HUES6 (cell line): ENCODE results near the gene AFAP1.

ENCODE experiments used
- H3K27ac ChIP-seq: 2 replicates; pipeline ENCODE4 v1.7.0; 2013; ENCODE audit warnings: low read depth, mild to moderate bottlenecking, low read length, inconsistent platforms
- H3K27me3 ChIP-seq: 2 replicates; pipeline ENCODE4 v1.6.1; 2013; ENCODE audit warnings: low read length; ENCODE audit not compliant: control insufficient read depth, insufficient read depth
- H3K36me3 ChIP-seq: 2 replicates; pipeline ENCODE4 v1.6.1; 2013; ENCODE audit warnings: low read length; ENCODE audit not compliant: control insufficient read depth, insufficient read depth
- H3K4me1 ChIP-seq: 2 replicates; pipeline ENCODE4 v1.6.1; 2013; ENCODE audit warnings: low read length; ENCODE audit not compliant: control insufficient read depth, insufficient read depth
- H3K4me3 ChIP-seq: 2 replicates; pipeline ENCODE4 v1.5.1; 2013; ENCODE audit warnings: low read depth, low read length
- H3K9ac ChIP-seq: one replicate; pipeline ENCODE4 v1.6.1; 2013; ENCODE audit warnings: mild to moderate bottlenecking, low read length
- H3K9me3 ChIP-seq: 2 replicates; pipeline ENCODE4 v1.6.1; 2013; ENCODE audit warnings: low read depth, low read length; ENCODE audit not compliant: control insufficient read depth, insufficient read depth

The AFAP1 gene

DNA sequence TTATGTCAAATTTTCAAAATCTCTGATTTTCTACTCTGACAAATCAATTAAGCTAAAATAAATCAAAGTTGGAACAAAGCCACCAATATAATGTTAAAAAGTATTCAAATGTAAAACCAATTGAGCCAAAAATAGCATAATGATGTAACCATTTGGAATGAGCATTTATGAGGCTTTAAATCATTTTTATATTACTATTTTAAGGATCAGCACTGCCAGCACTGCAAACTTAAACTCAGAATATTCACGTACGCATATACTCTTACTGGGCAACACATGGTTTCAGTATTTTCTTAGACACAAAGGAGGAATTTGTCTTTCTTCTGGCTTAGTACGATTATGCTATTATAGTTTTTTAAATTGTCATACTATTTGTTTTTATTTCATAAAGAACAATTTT, 52.2 kb downstream of the AFAP1 start:
- no peak overlapping the region for H3K9ac ChIP-seq
- no peaks in the 10 kb centered on the region for H3K36me3 ChIP-seq
- peaks cover 21% of the 10 kb centered on the region for H3K4me1 ChIP-seq
- peaks cover 9% of the 10 kb centered on the region; the same call in 1 of the 2 replicates for H3K9me3 ChIP-seq
- H3K4me3 ChIP-seq, result no peak overlapping the region
- no peaks in the 10 kb centered on the region for H3K27me3 ChIP-seq
- no peak overlapping the region for H3K27ac ChIP-seq

- peaks cover 13% of the 10 kb centered on the region for H3K4me1 ChIP-seq
- H3K27ac ChIP-seq, result no peak overlapping the region
- H3K27me3 ChIP-seq, result no peaks in the 10 kb centered on the region
Observed at GRCh38 chr4:7886007-7886973, 53.4 kb downstream of the AFAP1 start.

DNA sequence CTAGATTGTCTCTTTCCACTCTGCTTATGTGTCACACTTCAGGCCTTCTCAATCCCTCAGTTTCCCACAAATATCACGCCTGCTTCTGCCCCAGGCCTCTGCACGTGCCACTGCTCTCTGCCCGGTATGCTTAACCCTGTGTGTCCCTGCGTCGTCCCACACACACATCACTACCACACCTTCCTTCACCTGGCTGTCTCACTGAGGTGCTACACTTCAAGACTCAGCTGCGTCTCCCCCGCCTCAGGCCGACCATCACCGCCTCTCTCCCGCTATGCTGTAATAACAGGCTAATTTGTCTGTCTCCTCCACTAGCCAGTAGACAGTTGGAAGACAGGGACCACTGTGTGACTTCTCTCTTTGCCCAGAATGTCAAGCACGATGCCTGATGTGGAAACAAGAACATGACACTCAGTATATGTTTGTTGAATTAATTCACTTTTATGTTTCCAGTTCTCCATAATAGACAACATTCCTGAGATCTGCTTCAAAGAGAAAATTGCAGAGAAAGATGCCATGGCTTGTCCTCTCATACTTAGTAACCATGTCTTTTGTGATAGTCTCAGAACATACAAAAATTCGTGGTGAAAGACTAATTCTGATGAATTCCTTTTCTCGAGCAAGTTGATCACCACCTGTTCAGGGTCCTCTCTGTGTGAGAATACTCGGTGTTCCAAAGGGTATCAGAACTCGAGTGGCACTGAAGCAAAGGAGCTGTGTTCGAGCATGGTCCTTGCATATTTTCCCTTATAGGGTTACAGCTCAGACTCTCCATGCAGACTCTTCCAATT, 54.2 kb downstream of the AFAP1 start:
- Histone ChIP-seq H3K4me3 (no peak overlapping the region), H3K36me3 (no peaks in the 10 kb centered on the region), H3K27ac (no peak overlapping the region), H3K9me3 (peaks cover 9% of the 10 kb centered on the region; the same call in 1 of the 2 replicates), H3K9ac (no peak overlapping the region), H3K4me1 (peaks cover 13% of the 10 kb centered on the region), H3K27me3 (no peaks in the 10 kb centered on the region)

More at GRCh38 chr4:7886007-7886973, 53.4 kb downstream of the AFAP1 start:
- Histone ChIP-seq H3K36me3 (no peaks in the 10 kb centered on the region), H3K9me3 (peaks cover 9% of the 10 kb centered on the region; the same call in 1 of the 2 replicates), H3K4me3 (no peak overlapping the region), H3K9ac (no peak overlapping the region)

- H3K4me1 ChIP-seq, result peaks cover 29% of the 10 kb centered on the region
- H3K9ac ChIP-seq, result no peak overlapping the region
- no peaks in the 10 kb centered on the region for H3K36me3 ChIP-seq
- no peaks in the 10 kb centered on the region for H3K9me3 ChIP-seq
- no peaks in the 10 kb centered on the region for H3K27me3 ChIP-seq
- no peak overlapping the region for H3K27ac ChIP-seq
- H3K4me3 ChIP-seq, result no peak overlapping the region
Observed at GRCh38 chr4:7880683-7881082, 59.0 kb downstream of the AFAP1 start.

DNA sequence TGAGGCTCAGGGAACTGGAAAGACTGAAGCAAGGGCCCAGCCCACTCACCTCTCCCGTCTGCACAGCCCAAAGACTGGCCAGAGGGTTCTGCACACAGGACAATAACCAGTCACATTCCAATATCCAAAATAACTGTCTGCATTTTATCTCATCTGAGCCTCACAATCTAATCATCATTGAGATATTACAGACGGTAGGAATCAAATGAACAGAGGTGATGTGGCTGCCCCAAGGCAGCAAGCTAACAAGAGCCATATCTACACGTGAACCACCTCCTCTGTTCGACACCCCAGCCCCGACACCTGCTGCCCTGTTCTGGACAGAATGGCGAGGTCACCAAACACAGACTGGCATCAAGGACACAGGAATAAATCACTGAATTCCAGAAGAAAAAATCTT, 60.5 kb downstream of the AFAP1 start:
- no peaks in the 10 kb centered on the region for H3K27me3 ChIP-seq
- no peak overlapping the region for H3K9ac ChIP-seq
- H3K4me3 ChIP-seq, result no peak overlapping the region
- H3K27ac ChIP-seq, result no peak overlapping the region
- H3K9me3 ChIP-seq, result peaks cover under 1% of the 10 kb centered on the region; the same call in 1 of the 2 replicates
- no peaks in the 10 kb centered on the region; the same call in 1 of the 2 replicates for H3K36me3 ChIP-seq
- peaks cover 28% of the 10 kb centered on the region for H3K4me1 ChIP-seq

- Histone ChIP-seq H3K4me1 (peaks cover 28% of the 10 kb centered on the region), H3K9ac (no peak overlapping the region), H3K4me3 (no peak overlapping the region), H3K27me3 (no peaks in the 10 kb centered on the region), H3K36me3 (no peaks in the 10 kb centered on the region; the same call in 1 of the 2 replicates), H3K27ac (no peak overlapping the region), H3K9me3 (peaks cover 6% of the 10 kb centered on the region; the same call in 1 of the 2 replicates)
Observed at GRCh38 chr4:7878323-7878722, 61.3 kb downstream of the AFAP1 start.

DNA sequence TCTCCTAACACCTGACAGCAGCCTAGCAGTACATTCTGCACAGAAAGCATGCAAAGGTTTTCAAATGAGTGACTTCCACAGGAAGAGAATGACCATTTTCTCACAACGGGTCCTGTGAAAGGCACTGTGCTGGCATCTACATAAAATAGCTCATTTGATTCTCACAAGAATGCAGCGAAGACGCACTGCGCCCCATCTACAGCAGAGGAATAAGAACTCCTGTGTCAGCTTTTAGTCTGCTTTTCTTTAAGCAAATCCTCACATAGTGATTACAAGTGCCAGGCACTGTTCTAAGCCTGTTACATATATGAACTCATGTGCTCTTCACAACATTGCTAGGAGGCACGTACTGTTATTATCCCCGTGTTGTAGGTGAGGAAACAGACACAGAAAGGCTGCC, 62.5 kb downstream of the AFAP1 start:
- Histone ChIP-seq H3K27ac (no peak overlapping the region), H3K9me3 (peaks cover 6% of the 10 kb centered on the region; the same call in 1 of the 2 replicates), H3K9ac (no peak overlapping the region), H3K4me3 (no peak overlapping the region), H3K36me3 (peaks cover 2% of the 10 kb centered on the region; the same call in 1 of the 2 replicates), H3K27me3 (no peaks in the 10 kb centered on the region), H3K4me1 (peaks cover 28% of the 10 kb centered on the region)

- Histone ChIP-seq H3K4me1 (peaks cover 28% of the 10 kb centered on the region), H3K9me3 (peaks cover 9% of the 10 kb centered on the region), H3K4me3 (no peak overlapping the region), H3K36me3 (peaks cover 11% of the 10 kb centered on the region), H3K27ac (no peak overlapping the region), H3K9ac (no peak overlapping the region), H3K27me3 (no peaks in the 10 kb centered on the region)
Observed at GRCh38 chr4:7876201-7876875, 63.3 kb downstream of the AFAP1 start.

DNA sequence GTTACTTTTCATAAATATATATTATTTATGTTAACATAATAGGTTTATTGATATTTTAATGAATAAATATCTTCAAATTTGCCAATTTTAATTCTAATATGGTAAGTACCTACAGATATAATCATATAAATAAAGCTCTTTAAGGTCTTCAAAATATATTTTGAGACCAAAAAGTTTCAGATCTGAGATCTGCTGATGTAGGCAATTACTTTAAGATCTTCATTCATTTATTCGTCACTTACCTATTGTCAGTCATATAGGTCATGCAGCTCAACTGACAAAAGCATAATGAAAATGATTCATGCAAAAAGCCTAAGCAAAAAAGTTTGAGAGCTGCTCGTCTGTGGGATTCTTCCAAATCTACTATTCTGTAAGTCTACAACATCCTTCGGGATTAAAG, 64.8 kb downstream of the AFAP1 start:
- H3K9ac ChIP-seq, result no peak overlapping the region
- peaks cover 19% of the 10 kb centered on the region for H3K4me1 ChIP-seq
- no peak overlapping the region for H3K4me3 ChIP-seq
- H3K9me3 ChIP-seq, result peaks cover 12% of the 10 kb centered on the region
- no peaks in the 10 kb centered on the region for H3K27me3 ChIP-seq
- peaks cover 26% of the 10 kb centered on the region for H3K36me3 ChIP-seq
- no peak overlapping the region for H3K27ac ChIP-seq

DNA sequence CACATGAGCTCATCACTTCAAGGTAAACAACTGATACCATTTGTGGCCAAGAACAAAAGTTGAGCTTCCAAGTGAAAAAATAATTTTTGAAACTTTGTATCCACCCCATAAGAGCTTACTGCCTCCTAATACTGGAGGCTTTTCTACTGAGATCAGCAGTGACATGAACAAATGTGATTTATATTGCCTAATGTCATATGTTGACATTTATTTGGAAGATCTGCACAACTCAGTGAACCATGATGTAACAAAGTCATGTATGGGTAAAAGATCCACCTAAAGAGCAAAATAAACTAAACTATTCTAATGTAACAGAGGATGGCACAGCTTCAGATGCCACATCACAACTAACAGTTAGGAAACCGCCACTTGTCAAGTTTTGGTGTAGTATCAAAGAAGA, 65.8 kb downstream of the AFAP1 start:
- Histone ChIP-seq H3K4me3 (no peak overlapping the region), H3K9ac (no peak overlapping the region), H3K9me3 (peaks cover 12% of the 10 kb centered on the region), H3K4me1 (peaks cover 19% of the 10 kb centered on the region), H3K27ac (no peak overlapping the region), H3K27me3 (no peaks in the 10 kb centered on the region), H3K36me3 (peaks cover 32% of the 10 kb centered on the region)
